Testis (tissue), 3 donors: ENCODE results near the gene SLC15A1. TPM values are rescaled to one million over a fixed set of nuclear protein-coding genes. Genes with fewer than 3 reads are reported as not detected.

Experiments used
- DNase-seq: peaks from one replicate; pipeline ENCODE4 v3.0.0-alpha.2; 2019
- H3K27ac ChIP-seq, 2 donors: fragments of 200-600 bp; sonication (generic); one replicate each; pipeline ENCODE4 v1.5.1; 2019
- H3K27me3 ChIP-seq: fragments of 200-600 bp; sonication (generic); one replicate; pipeline ENCODE4 v1.5.1; 2019
- H3K36me3 ChIP-seq: fragments of 200-600 bp; sonication (generic); one replicate; pipeline ENCODE4 v1.5.1; 2017; ENCODE audit warnings: low read depth; ENCODE audit errors: missing control alignments
- H3K4me1 ChIP-seq: fragments of 200-600 bp; sonication (generic); one replicate; pipeline ENCODE4 v1.5.1; 2019
- H3K4me3 ChIP-seq, 2 donors: fragments of 200-600 bp; sonication (generic); one replicate each; pipeline ENCODE4 v1.5.1; 2017 to 2019
- H3K9me3 ChIP-seq: fragments of 200-600 bp; sonication (generic); one replicate; pipeline ENCODE4 v1.5.1; 2017
- CTCF ChIP-seq, 3 experiments: fragments of 450-650 bp in 2 of 3; fragments of 200-600 bp in 1 of 3; sonication (generic) in 1 of 3; IDR thresholded peaks; one replicate each; pipeline ENCODE4 v1.5.1; 2016 to 2019; ENCODE audit warnings: antibody characterized with exemption in 3 of 3, mild to moderate bottlenecking in 2 of 3, moderate library complexity in 1 of 3
- POLR2A ChIP-seq: fragments of 450-650 bp; IDR thresholded peaks from one replicate; pipeline ENCODE4 v1.6.1; 2017; ENCODE audit warnings: antibody characterized with exemption, mild to moderate bottlenecking, moderate library complexity
- WGBS, 2 donors: methylation state at CpG; one replicate each; pipeline ENCODE4 v1.1.5; 2018; 5-methylcytosine and 5-hydroxymethylcytosine counted together
- intact Hi-C: fragments of 100-400 bp; cut with DNase I; formaldehyde crosslinking; loops from one replicate; pipeline ENCODE4 v1.15.1; 2023; ENCODE audit warnings: low total_unique reads
- polyA plus RNA-seq: library from polyadenylated mRNA; stranded (reverse); fragments of 350-450 nt; fragmentation: Illumina TruSeq; extraction: RNeasy Lipid Tissue Mini Kit (QIAGEN cat#74804); gene quantifications from one replicate; pipeline ENCODE4 v1.2.3, GENCODE V29; 2014; ENCODE audit warnings: low read depth, low replicate concordance; ENCODE audit not compliant: insufficient read depth
- total RNA-seq, 2 donors: library from RNA; depleted of rRNA; stranded (reverse); fragments of >200 nt; gene quantifications; one replicate each; pipeline ENCODE4 v1.2.3, GENCODE V29; 2016

The SLC15A1 gene
- total and polyA plus RNA-seq, 3 donors from 2014 or later, result 0.37 to 0.71 (median 0.47) TPM

- Histone ChIP-seq H3K4me1 (no peaks in the 10 kb centered on the region), H3K9me3 (no peaks in the 10 kb centered on the region), H3K36me3 (no peaks in the 10 kb centered on the region), H3K27ac (no peak overlapping the region), H3K27me3 (no peaks in the 10 kb centered on the region), H3K4me3 (no peak overlapping the region)
- no peak for TF ChIP-seq CTCF (IDR thresholded peaks at IDR 0.05)
- no peak for TF ChIP-seq POLR2A
- no peak for DNase-seq
- intact Hi-C loops, result loop anchor here (5.0 to 10.0 kb wide), 2 partner anchors 73 to 215 kb away; no protein-coding TSS in a partner anchor
- WGBS, 2 donors, result 61 to 65% methylated on average over 8 of the region's 8 CpGs
Observed at GRCh38 chr13:98657506-98658085, 94.9 kb downstream of the SLC15A1 start.

DNA sequence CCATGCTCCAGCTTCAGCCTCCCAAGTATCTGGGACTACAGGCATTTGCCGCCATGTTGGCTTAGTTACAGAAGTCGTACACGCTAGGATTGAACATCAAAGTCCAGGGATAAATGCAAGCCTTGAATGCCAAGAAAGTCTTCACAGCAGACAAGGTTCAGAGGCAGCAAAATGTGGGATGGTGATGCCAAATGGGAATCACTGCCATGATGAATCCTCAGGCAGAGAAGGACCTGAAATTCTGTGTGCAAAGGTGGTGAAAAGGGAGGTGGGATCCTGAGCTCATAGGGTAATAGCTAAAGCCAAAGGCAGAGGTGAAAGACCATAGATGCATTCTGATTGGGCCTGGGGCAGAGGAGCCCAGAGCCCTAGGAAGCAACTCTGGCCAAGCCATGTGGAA is 96.2 kb downstream of the SLC15A1 start:
- no peak for DNase-seq
- Histone ChIP-seq H3K4me1 (no peaks in the 10 kb centered on the region), H3K27me3 (no peaks in the 10 kb centered on the region), H3K36me3 (no peaks in the 10 kb centered on the region), H3K9me3 (no peaks in the 10 kb centered on the region), H3K27ac (no peak overlapping the region), H3K4me3 (no peak overlapping the region)
- TF ChIP-seq CTCF (IDR thresholded peaks at IDR 0.05), result no peak
- WGBS, 2 donors, result 93 to 98% methylated on average over 3 of the region's 3 CpGs
- intact Hi-C loops, result loop anchor here (5.0 to 10.0 kb wide), 2 partner anchors 71 to 214 kb away; no protein-coding TSS in a partner anchor

- H3K9me3 ChIP-seq, result no peaks in the 10 kb centered on the region
- no peak overlapping the region for H3K4me3 ChIP-seq
- TF ChIP-seq POLR2A, result no peak
- TF ChIP-seq CTCF (IDR thresholded peaks at IDR 0.05), result peak; percentile 75 to 87 (median 85)
- DNase-seq, result peak; percentile 88
- no peak overlapping the region for H3K27ac ChIP-seq
- H3K36me3 ChIP-seq, result no peaks in the 10 kb centered on the region
- H3K27me3 ChIP-seq, result no peaks in the 10 kb centered on the region
- WGBS, 2 donors, result 46% methylated on average over 9 of the region's 9 CpGs
- no peaks in the 10 kb centered on the region for H3K4me1 ChIP-seq
- intact Hi-C loops, result loop anchor here (10.0 kb wide), 1 partner anchor 69 kb away; no protein-coding TSS in a partner anchor
Observed at GRCh38 chr13:98653463-98653985, 98.9 kb downstream of the SLC15A1 start.

DNA sequence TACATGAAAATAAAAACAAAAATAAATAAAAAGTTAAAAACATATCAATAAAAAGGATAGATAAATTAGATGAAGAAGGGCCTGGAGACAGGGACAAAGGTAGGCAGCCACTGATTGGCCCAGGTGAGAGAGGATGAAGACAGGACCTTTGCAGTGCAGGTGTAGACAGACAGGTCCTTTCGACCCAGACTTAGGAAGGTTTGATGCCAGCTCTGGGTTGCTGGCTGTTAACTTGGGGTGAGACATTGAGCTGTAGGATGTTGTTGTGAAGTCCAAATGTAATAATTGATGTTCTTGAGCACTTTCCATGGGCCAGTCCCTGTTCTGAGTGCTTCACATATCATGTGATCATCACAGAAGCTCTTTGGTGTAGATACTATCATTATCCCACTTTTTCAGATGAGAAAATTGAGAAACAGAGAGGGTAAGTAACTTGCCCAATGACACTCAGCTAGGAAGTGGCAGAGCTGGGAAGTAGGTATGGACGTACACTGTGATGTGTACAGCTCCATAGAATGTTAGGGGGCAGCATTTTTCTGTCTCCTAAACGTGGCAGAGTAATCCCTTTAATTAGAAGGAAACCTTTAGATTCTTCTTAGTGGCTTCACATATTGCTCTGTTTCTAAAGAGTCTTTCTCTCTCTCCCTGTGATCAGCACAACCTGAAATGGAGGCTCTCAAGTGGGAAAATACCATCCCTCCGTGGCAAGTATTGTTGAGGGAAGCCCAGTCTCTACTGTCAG is 99.6 kb downstream of the SLC15A1 start:
- intact Hi-C loops, result loop anchor here (10.0 kb wide), 1 partner anchor 68 kb away; no protein-coding TSS in a partner anchor
- Histone ChIP-seq H3K27ac (no peak overlapping the region), H3K36me3 (no peaks in the 10 kb centered on the region), H3K4me1 (no peaks in the 10 kb centered on the region), H3K9me3 (no peaks in the 10 kb centered on the region), H3K27me3 (no peaks in the 10 kb centered on the region), H3K4me3 (no peak overlapping the region)
- 50 to 58% methylated on average over 4 of the region's 4 CpGs for WGBS, 2 donors
- TF ChIP-seq POLR2A (no peak), CTCF (IDR thresholded peaks at IDR 0.05) (no peak)
- no peak for DNase-seq
